HepG2 (cell line): ENCODE data around the gene PHF23. TPM values are rescaled to one million over a fixed set of nuclear protein-coding genes. Genes with fewer than 3 reads are reported as not detected.

Experiments used
- ATF7 ChIP-seq, 2 experiments: fragments of 450-650 bp in 1 of 2; sonication (generic) in 1 of 2; formaldehyde crosslinking in 1 of 2; IDR thresholded peaks; 2 replicates each; pipeline versions ENCODE4 v1.4.0 to v1.6.1; 2016 to 2020; ENCODE audit warnings: antibody characterized with exemption in 1 of 2, mild to moderate bottlenecking in 1 of 2, missing genetic modification reagents in 1 of 2
- BORCS8-MEF2B ChIP-seq: sonication (generic); formaldehyde crosslinking; IDR thresholded peaks from 2 replicates; pipeline ENCODE4 v1.8.0; 2022; ENCODE audit warnings: mild to moderate bottlenecking, missing genetic modification reagents
- CEBPB ChIP-seq: IDR thresholded peaks from 2 replicates; pipeline ENCODE4 v1.6.1; 2011; ENCODE audit warnings: low read depth, low read length, improper control_type of control experiment, borderline replicate concordance
- FOSL2 ChIP-seq: sonication (generic); formaldehyde crosslinking; IDR thresholded peaks from 2 replicates; pipeline ENCODE4 v1.4.0; 2020; ENCODE audit warnings: missing genetic modification reagents
- HOXA3 ChIP-seq: sonication (generic); formaldehyde crosslinking; IDR thresholded peaks from 2 replicates; pipeline ENCODE4 v1.5.0; 2020; ENCODE audit warnings: missing genetic modification reagents
- MTERF4 ChIP-seq: sonication (generic); formaldehyde crosslinking; IDR thresholded peaks from 2 replicates; pipeline ENCODE4 v1.8.0; 2023; ENCODE audit warnings: mild to moderate bottlenecking, missing genetic modification reagents
- NFIC ChIP-seq: IDR thresholded peaks from 2 replicates; pipeline ENCODE4 v1.6.1; 2012; ENCODE audit warnings: mild to moderate bottlenecking, low read length, inconsistent platforms
- POGZ ChIP-seq: sonication (generic); formaldehyde crosslinking; IDR thresholded peaks from 2 replicates; pipeline ENCODE4 v1.4.0; 2020; ENCODE audit warnings: mild to moderate bottlenecking, missing genetic modification reagents
- RELA ChIP-seq: sonication (generic); formaldehyde crosslinking; IDR thresholded peaks from 2 replicates; pipeline ENCODE4 v1.4.0; 2020; ENCODE audit warnings: missing genetic modification reagents
- RNF2 ChIP-seq: fragments of 450-650 bp; conservative IDR thresholded peaks from 2 replicates; pipeline ENCODE4 v1.6.1; 2016; ENCODE audit warnings: low read depth
- SALL2 ChIP-seq: sonication (generic); formaldehyde crosslinking; IDR thresholded peaks from 2 replicates; pipeline ENCODE4 v1.8.1; 2023; ENCODE audit warnings: mild to moderate bottlenecking, missing genetic modification reagents, inconsistent platforms
- SMARCE1 ChIP-seq: fragments of 450-650 bp; IDR thresholded peaks from 2 replicates; pipeline ENCODE4 v1.6.1; 2017; ENCODE audit warnings: borderline replicate concordance
- SPEN ChIP-seq: sonication (generic); formaldehyde crosslinking; IDR thresholded peaks from 2 replicates; pipeline ENCODE4 v1.5.1; 2020; ENCODE audit warnings: low read depth, mild to moderate bottlenecking, missing genetic modification reagents
- STAT6 ChIP-seq: sonication (generic); formaldehyde crosslinking; IDR thresholded peaks from 2 replicates; pipeline ENCODE4 v1.4.0; 2020; ENCODE audit warnings: missing genetic modification reagents, mild to moderate bottlenecking, borderline replicate concordance
- USF2 ChIP-seq, 2 experiments: sonication (generic) in 1 of 2; formaldehyde crosslinking in 1 of 2; IDR thresholded peaks; 2 replicates each; pipeline versions ENCODE4 v1.5.1 to v1.6.1; 2011 to 2020; ENCODE audit warnings: borderline replicate concordance in 1 of 2, low read depth in 1 of 2, low read length in 1 of 2, mild to moderate bottlenecking in 1 of 2, missing genetic modification reagents in 1 of 2, moderate library complexity in 1 of 2
- ZFP37 ChIP-seq: sonication (generic); formaldehyde crosslinking; IDR thresholded peaks from 2 replicates; pipeline ENCODE4 v1.4.0; 2020; ENCODE audit warnings: missing genetic modification reagents, borderline replicate concordance
- ZFYVE20 ChIP-seq: sonication (generic); formaldehyde crosslinking; IDR thresholded peaks from 2 replicates; pipeline ENCODE4 v1.8.0; 2023; ENCODE audit warnings: low read depth, mild to moderate bottlenecking, moderate library complexity, missing genetic modification reagents, borderline replicate concordance
- ZNF138 ChIP-seq: sonication (generic); formaldehyde crosslinking; IDR thresholded peaks from 2 replicates; pipeline ENCODE4 v1.5.0; 2020; ENCODE audit warnings: mild to moderate bottlenecking, low read depth, missing genetic modification reagents
- ZNF18 ChIP-seq: sonication (generic); formaldehyde crosslinking; IDR thresholded peaks from 2 replicates; pipeline ENCODE4 v1.8.0; 2022; ENCODE audit warnings: mild to moderate bottlenecking, missing genetic modification reagents; ENCODE audit not compliant: insufficient replicate concordance
- ZNF468 ChIP-seq: sonication (generic); formaldehyde crosslinking; IDR thresholded peaks from 2 replicates; pipeline ENCODE4 v1.8.0; 2022; ENCODE audit warnings: mild to moderate bottlenecking, moderate library complexity, missing genetic modification reagents
- ZSCAN9 ChIP-seq: IDR thresholded peaks from 2 replicates; pipeline ENCODE4 v1.6.1; 2016; ENCODE audit warnings: borderline replicate concordance
- polyA plus RNA-seq, 8 experiments: library from polyadenylated mRNA; depleted of rRNA in 3 of 8; stranded (reverse) in 7 of 8; unstranded in 1 of 8; fragments of >200 nt; fragmentation: Illumina TruSeq in 4 of 8; extraction: Trizol in 4 of 8; gene quantifications; 2 replicates each; pipeline versions ENCODE4 v1.2.1 to v1.2.3, GENCODE V29; 2011 to 2016; ENCODE audit warnings: low read depth in 4 of 8, missing spikeins in 1 of 8, mixed read lengths in 1 of 8; ENCODE audit not compliant: insufficient read depth in 1 of 8
- total RNA-seq, 5 experiments: library from RNA; depleted of rRNA; stranded (reverse); fragments of >200 nt; fragmentation: Illumina TruSeq; extraction: Trizol; gene quantifications; 2 replicates each; pipeline ENCODE4 v1.2.3, GENCODE V29; 2016; ENCODE audit warnings: low read depth in 1 of 5

Gene PHF23
- total and polyA plus RNA-seq, 2 of the 13 experiments (the other 11 are each of a cell fraction or from before 2014, with no cell fraction given) = 27.6 to 33.2 TPM

GRCh38 chr17:7252176-7253043, 13.2 kb upstream of the PHF23 start, which contains the start of gene ELP5 (continued):
- TF ChIP-seq USF2 (IDR thresholded peaks at IDR 0.05; ENCODE audit: low read depth, low read length) = no peak
- no peak; the same call in 1 of the 2 replicates for TF ChIP-seq USF2 (CRISPR knock-in tag; IDR thresholded peaks at IDR 0.05; ENCODE audit: borderline replicate concordance)
- peak; percentile 92 for TF ChIP-seq HOXA3 (CRISPR knock-in tag)
- TF ChIP-seq SALL2 = peak; percentile 59
- TF ChIP-seq POGZ = peak; percentile 85
- TF ChIP-seq FOSL2 (CRISPR knock-in tag) = peak; percentile 34
- TF ChIP-seq MTERF4 (CRISPR knock-in tag) = no peak; the same call in 1 of the 2 replicates
- peak; percentile 65; the same call in 1 of the 2 replicates for TF ChIP-seq ZNF138 (CRISPR knock-in tag)
- TF ChIP-seq NFIC = no peak
- no peak for TF ChIP-seq ZFYVE20 (CRISPR knock-in tag)
- no peak for TF ChIP-seq RELA
- TF ChIP-seq ZNF468 (CRISPR knock-in tag) = peak; percentile 78; the same call in 1 of the 2 replicates
- peak; percentile 80 for TF ChIP-seq ZNF18
- TF ChIP-seq SPEN (CRISPR knock-in tag) = peak; percentile 91
- TF ChIP-seq RNF2 = no peak
- TF ChIP-seq ZFP37 (CRISPR knock-in tag) = no peak
- no peak; the same call in 1 of the 2 replicates for TF ChIP-seq STAT6
- TF ChIP-seq CEBPB = no peak
- peak; percentile 98 for TF ChIP-seq ATF7 (IDR thresholded peaks at IDR 0.05)
- TF ChIP-seq ATF7 (CRISPR knock-in tag; IDR thresholded peaks at IDR 0.05) = peak; percentile 86; the same call in 1 of the 2 replicates
- TF ChIP-seq BORCS8-MEF2B (CRISPR knock-in tag) = peak; percentile 85
- TF ChIP-seq ZSCAN9 (CRISPR knock-in tag) = no peak
- no peak for TF ChIP-seq SMARCE1
